DOHH2 (cell line): ENCODE results near the gene ATP6V0D1.

Source experiments
- EZH2phosphoT487 ChIP-seq: fragments of 200-600 bp; sonication (generic); IDR thresholded peaks from 2 replicates; pipeline ENCODE4 v1.6.1; 2017; ENCODE audit warnings: borderline replicate concordance, mild to moderate bottlenecking, antibody characterized with exemption, low read length, moderate library complexity, mixed read lengths
- TF ChIP-seq, protein P1 (sequence below): fragments of 200-600 bp; sonication (generic); IDR thresholded peaks from one replicate; pipeline ENCODE4 v1.5.1; 2014; ENCODE audit warnings: antibody characterized with exemption, mild to moderate bottlenecking, low read depth, low read length; ENCODE audit not compliant: poor library complexity, severe bottlenecking

DNA sequence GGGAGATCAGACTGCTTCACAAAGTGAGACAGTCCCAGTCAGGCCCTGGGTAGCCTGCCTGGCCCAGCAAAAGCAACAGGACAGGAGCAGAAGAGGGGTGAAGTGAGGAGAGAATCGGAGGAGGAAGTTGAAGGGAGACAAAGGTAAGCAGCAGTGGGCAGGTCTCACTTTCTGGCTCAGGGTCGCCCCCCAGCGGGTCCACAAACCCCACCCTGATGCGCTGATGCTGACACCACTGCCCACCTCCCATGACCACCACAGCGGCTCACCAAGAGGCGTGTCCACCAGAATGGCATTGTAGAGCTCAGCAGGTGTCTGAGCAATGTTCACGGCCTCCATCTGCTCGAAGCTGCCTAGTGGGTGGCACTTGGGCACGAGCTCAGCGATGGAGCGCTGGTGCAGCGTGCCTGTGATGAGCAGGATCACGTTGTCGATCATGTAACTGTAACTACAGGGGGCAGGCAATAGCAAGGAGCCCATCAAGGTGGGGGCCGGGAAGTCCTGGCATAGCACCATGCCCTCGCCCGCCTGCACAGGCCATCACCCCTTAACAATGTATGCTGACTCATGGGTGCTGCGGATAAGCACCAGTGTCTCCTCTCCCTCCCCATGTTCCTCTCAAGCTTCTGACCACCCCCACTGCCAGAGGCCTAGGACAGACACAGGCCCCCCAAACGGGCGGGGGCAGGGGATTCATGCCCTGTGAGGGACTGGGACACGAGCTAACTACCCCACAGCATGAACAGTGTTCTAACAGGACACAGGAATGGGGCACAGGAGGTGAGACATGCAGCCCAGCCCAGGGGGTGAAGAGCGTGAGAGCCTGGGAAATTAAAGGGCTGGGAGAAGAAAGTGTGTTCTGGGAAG lies 36.5 kb downstream of the ATP6V0D1 start:
- no peak for TF ChIP-seq EZH2phosphoT487
- TF ChIP-seq, protein P1, sequence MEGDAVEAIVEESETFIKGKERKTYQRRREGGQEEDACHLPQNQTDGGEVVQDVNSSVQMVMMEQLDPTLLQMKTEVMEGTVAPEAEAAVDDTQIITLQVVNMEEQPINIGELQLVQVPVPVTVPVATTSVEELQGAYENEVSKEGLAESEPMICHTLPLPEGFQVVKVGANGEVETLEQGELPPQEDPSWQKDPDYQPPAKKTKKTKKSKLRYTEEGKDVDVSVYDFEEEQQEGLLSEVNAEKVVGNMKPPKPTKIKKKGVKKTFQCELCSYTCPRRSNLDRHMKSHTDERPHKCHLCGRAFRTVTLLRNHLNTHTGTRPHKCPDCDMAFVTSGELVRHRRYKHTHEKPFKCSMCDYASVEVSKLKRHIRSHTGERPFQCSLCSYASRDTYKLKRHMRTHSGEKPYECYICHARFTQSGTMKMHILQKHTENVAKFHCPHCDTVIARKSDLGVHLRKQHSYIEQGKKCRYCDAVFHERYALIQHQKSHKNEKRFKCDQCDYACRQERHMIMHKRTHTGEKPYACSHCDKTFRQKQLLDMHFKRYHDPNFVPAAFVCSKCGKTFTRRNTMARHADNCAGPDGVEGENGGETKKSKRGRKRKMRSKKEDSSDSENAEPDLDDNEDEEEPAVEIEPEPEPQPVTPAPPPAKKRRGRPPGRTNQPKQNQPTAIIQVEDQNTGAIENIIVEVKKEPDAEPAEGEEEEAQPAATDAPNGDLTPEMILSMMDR: no peak
